Measurements from ENCODE around the gene MLEC. TPM values are rescaled to one million over a fixed set of nuclear protein-coding genes. Genes with fewer than 3 reads are reported as not detected.

The MLEC gene
- total RNA-seq, 2 donors from 2014 or later = 188 to 195 TPM

DNA sequence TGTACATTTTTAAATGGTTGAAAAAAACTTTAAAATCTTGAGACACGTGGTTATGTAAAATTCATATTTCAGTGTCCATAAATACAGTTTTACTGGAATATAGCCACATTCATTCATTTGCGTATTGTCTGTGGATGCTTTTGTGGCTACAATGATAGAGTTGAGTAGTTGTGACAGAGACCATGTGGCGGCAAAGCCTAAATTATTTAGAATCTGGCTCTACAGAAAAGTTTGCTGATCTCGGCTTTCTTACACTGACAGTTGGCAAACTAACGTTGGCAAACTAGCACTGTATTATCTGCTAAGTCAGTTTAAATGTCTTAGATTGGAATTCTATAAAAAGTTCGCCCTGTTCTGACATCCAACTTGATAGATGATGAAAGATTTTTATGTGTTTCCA lies 25.7 kb downstream of the MLEC start:
- Histone ChIP-seq H3K36me3 (ENCODE audit: control insufficient read depth, insufficient read depth, low read length) (peaks cover 37% of the 10 kb centered on the region), H3K27ac (ENCODE audit: low read depth, low read length) (no peak overlapping the region), H3K4me1 (ENCODE audit: control insufficient read depth, insufficient read depth, low read length) (peaks cover 9% of the 10 kb centered on the region), H3K4me3 (ENCODE audit: low read length) (no peak overlapping the region), H3K9me3 (ENCODE audit: control insufficient read depth, low read length) (no peaks in the 10 kb centered on the region), H3K27me3 (ENCODE audit: control insufficient read depth, insufficient read depth, low read length, poor library complexity, severe bottlenecking) (no peaks in the 10 kb centered on the region), H3K9ac (ENCODE audit: extremely low read depth, low read length, poor library complexity, severe bottlenecking) (no peak overlapping the region)
- WGBS, 2 experiments (ENCODE audit: insufficient coverage in 1 of 2, insufficient read length in 1 of 2) = 93 to 94% methylated on average over 4 to 5 of the region's 6 CpGs
- H3K9me3 Mint-ChIP-seq = no peaks in the 10 kb centered on the region
- H3K27ac Mint-ChIP-seq = no peak overlapping the region
- H3K4me3 Mint-ChIP-seq = no peak overlapping the region
- H3K27me3 Mint-ChIP-seq (ENCODE audit: insufficient read depth) = no peaks in the 10 kb centered on the region
- TF ChIP-seq, protein P1, sequence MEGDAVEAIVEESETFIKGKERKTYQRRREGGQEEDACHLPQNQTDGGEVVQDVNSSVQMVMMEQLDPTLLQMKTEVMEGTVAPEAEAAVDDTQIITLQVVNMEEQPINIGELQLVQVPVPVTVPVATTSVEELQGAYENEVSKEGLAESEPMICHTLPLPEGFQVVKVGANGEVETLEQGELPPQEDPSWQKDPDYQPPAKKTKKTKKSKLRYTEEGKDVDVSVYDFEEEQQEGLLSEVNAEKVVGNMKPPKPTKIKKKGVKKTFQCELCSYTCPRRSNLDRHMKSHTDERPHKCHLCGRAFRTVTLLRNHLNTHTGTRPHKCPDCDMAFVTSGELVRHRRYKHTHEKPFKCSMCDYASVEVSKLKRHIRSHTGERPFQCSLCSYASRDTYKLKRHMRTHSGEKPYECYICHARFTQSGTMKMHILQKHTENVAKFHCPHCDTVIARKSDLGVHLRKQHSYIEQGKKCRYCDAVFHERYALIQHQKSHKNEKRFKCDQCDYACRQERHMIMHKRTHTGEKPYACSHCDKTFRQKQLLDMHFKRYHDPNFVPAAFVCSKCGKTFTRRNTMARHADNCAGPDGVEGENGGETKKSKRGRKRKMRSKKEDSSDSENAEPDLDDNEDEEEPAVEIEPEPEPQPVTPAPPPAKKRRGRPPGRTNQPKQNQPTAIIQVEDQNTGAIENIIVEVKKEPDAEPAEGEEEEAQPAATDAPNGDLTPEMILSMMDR (conservative IDR thresholded peaks at IDR 0.05) = no peak
- DNase-seq = no peak
- peaks cover 36% of the 10 kb centered on the region for H3K36me3 Mint-ChIP-seq (ENCODE audit: low read depth)
- peaks cover 26% of the 10 kb centered on the region for H3K4me1 Mint-ChIP-seq

DNA sequence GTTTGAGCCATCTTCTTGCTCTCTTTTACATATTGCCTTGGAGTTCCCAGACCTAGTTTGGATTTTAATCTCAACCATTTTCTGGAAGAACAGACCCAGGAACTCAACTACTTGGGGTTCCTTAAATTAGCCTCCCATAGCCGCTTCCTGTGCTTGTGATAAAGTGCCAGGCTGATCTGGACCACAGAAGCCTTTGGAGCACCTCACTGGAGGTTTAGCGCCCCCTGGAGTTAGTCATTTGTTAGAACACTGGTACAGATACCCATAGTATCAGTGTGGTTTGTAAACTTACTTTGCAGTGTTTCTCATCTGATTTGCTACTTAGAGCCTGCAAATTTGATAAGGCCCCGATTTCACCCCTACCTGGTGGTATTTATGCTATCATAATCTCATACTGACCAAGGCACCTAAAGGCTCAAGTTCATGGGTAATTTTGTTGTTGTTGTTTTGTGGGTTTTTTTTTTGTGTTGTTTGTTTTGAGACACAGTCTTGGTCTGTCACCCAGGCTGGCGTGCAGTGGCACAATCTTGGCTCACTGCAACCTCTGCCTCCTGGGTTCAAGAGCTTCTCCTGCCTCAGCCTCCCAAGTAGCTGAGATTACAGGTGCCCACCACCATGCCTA lies 27.0 kb downstream of the MLEC start:
- TF ChIP-seq, protein P1 (conservative IDR thresholded peaks at IDR 0.05) = peak; percentile 90
- WGBS, 2 experiments (ENCODE audit: insufficient coverage in 1 of 2, insufficient read length in 1 of 2) = 43 to 67% methylated on average over 3 to 4 of the region's 4 CpGs
- H3K27me3 Mint-ChIP-seq (ENCODE audit: insufficient read depth) = no peaks in the 10 kb centered on the region
- no peak overlapping the region for H3K9ac ChIP-seq (ENCODE audit: extremely low read depth, low read length, poor library complexity, severe bottlenecking)
- no peak overlapping the region for H3K27ac ChIP-seq (ENCODE audit: low read depth, low read length)
- peaks cover 47% of the 10 kb centered on the region for H3K36me3 Mint-ChIP-seq (ENCODE audit: low read depth)
- no peaks in the 10 kb centered on the region for H3K9me3 Mint-ChIP-seq
- peak; percentile 93 for DNase-seq
- H3K4me3 Mint-ChIP-seq = no peak overlapping the region
- no peaks in the 10 kb centered on the region for H3K27me3 ChIP-seq (ENCODE audit: control insufficient read depth, insufficient read depth, low read length, poor library complexity, severe bottlenecking)
- H3K27ac Mint-ChIP-seq = peak overlapping the region; percentile 2
- no peak overlapping the region for H3K4me3 ChIP-seq (ENCODE audit: low read length)
- H3K9me3 ChIP-seq (ENCODE audit: control insufficient read depth, low read length) = no peaks in the 10 kb centered on the region
- H3K36me3 ChIP-seq (ENCODE audit: control insufficient read depth, insufficient read depth, low read length) = peaks cover 47% of the 10 kb centered on the region
- H3K4me1 ChIP-seq (ENCODE audit: control insufficient read depth, insufficient read depth, low read length) = peaks cover 9% of the 10 kb centered on the region
- peaks cover 26% of the 10 kb centered on the region for H3K4me1 Mint-ChIP-seq

DNA sequence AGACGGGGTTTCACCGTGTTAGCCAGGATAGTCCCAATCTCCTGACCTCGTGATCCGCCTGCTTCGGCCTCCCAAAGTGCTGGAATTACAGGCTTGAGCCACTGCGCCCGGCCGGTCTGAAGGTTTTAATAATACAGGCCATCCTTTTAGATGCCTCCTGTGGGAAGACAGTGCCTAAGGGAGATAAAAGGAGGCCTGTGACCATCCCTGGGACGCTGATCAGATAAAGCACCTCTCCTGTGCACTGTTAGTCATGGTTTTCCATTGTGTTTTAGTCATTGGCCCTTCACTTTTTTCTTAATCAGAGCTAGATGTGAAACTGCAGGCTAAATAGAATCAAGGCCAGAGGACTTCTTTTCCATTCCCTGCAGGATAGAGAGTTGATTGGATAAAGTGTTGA lies 31.1 kb downstream of the MLEC start:
- WGBS, 2 experiments (ENCODE audit: insufficient coverage in 1 of 2, insufficient read length in 1 of 2) = 93 to 96% methylated on average over 8 to 9 of the region's 9 CpGs
- H3K9me3 Mint-ChIP-seq = no peaks in the 10 kb centered on the region
- H3K9me3 ChIP-seq (ENCODE audit: control insufficient read depth, low read length) = no peaks in the 10 kb centered on the region
- H3K27me3 Mint-ChIP-seq (ENCODE audit: insufficient read depth) = no peaks in the 10 kb centered on the region
- no peak for DNase-seq
- no peak overlapping the region for H3K9ac ChIP-seq (ENCODE audit: extremely low read depth, low read length, poor library complexity, severe bottlenecking)
- no peaks in the 10 kb centered on the region for H3K4me1 ChIP-seq (ENCODE audit: control insufficient read depth, insufficient read depth, low read length)
- TF ChIP-seq, protein P1 (conservative IDR thresholded peaks at IDR 0.05) = no peak
- H3K4me1 Mint-ChIP-seq = peaks cover 14% of the 10 kb centered on the region
- H3K36me3 ChIP-seq (ENCODE audit: control insufficient read depth, insufficient read depth, low read length) = peaks cover 83% of the 10 kb centered on the region
- peaks cover 87% of the 10 kb centered on the region for H3K36me3 Mint-ChIP-seq (ENCODE audit: low read depth)
- H3K4me3 Mint-ChIP-seq = no peak overlapping the region
- H3K27ac Mint-ChIP-seq = peak overlapping the region; percentile 8
- H3K4me3 ChIP-seq (ENCODE audit: low read length) = no peak overlapping the region
- no peak overlapping the region for H3K27ac ChIP-seq (ENCODE audit: low read depth, low read length)
- H3K27me3 ChIP-seq (ENCODE audit: control insufficient read depth, insufficient read depth, low read length, poor library complexity, severe bottlenecking) = no peaks in the 10 kb centered on the region

Data from endodermal cell (in vitro differentiated cells).